GM18951 (cell line): ENCODE results near the gene QRFP.

Experiments used
- POLR2A ChIP-seq: IDR thresholded peaks from 4 replicates; pipeline ENCODE4 v1.6.1; 2011; ENCODE audit warnings: mild to moderate bottlenecking; ENCODE audit not compliant: insufficient read length, insufficient read depth; ENCODE audit errors: extremely low read depth
- in situ Hi-C: fragments of 300-500 bp; cut with MboI; formaldehyde crosslinking; loops from one replicate; pipeline ENCODE4 v1.12.0; 2022; ENCODE audit warnings: low sequenced_read_pairs, mixed read lengths, inconsistent platforms; ENCODE audit not compliant: unreplicated experiment

QRFP gene

GRCh38 chr9:130845254-130845653 is 51.4 kb downstream of the QRFP start:
- TF ChIP-seq POLR2A, result no peak
- in situ Hi-C loops, result loop anchor here (10.0 kb wide), 1 partner anchor 70 kb away; no protein-coding TSS in a partner anchor

- TF ChIP-seq POLR2A, result no peak
These were observed 52.6 kb downstream of the QRFP start for GRCh38 chr9:130844044-130844451.

GRCh38 chr9:130843049-130843908 is 53.3 kb downstream of the QRFP start:
- in situ Hi-C loops, result loop anchor here (10.0 kb wide), 1 partner anchor 68 kb away; no protein-coding TSS in a partner anchor
- TF ChIP-seq POLR2A, result no peak

More at GRCh38 chr9:130844044-130844451, 52.6 kb downstream of the QRFP start:
- in situ Hi-C loops, result loop anchor here (10.0 kb wide), 1 partner anchor 69 kb away; no protein-coding TSS in a partner anchor
